Lower lobe of right lung (tissue), 2 donors: Measurements from ENCODE around the gene CDC42BPB. TPM values are rescaled to one million over a fixed set of nuclear protein-coding genes. Genes with fewer than 3 reads are reported as not detected.

Experiments
- ATAC-seq, 2 donors: fragments of 200-7000 bp; cut with Tn5 transposase; one replicate each; pipeline ENCODE4 v1.9.1; 2020 to 2022; ENCODE audit warnings: mild to moderate bottlenecking in 2 of 2, moderate library complexity in 2 of 2
- DNase-seq: peaks from one replicate; pipeline ENCODE4 v3.0.0-alpha.2; 2020
- H3K27ac ChIP-seq: fragments of 200-600 bp; one replicate; pipeline ENCODE4 v1.8.0; 2022
- H3K27me3 ChIP-seq: fragments of 200-600 bp; one replicate; pipeline ENCODE4 v1.8.0; 2022; ENCODE audit warnings: low read depth
- H3K36me3 ChIP-seq: fragments of 200-600 bp; one replicate; pipeline ENCODE4 v1.8.0; 2022; ENCODE audit warnings: mild to moderate bottlenecking
- H3K4me1 ChIP-seq: fragments of 200-600 bp; one replicate; pipeline ENCODE4 v1.8.0; 2022
- H3K4me3 ChIP-seq: fragments of 200-600 bp; one replicate; pipeline ENCODE4 v1.8.0; 2022; ENCODE audit warnings: mild to moderate bottlenecking
- H3K9me3 ChIP-seq: fragments of 200-600 bp; one replicate; pipeline ENCODE4 v1.8.0; 2022
- intact Hi-C: fragments of 100-400 bp; cut with DNase I; formaldehyde crosslinking; loops from one replicate; pipeline ENCODE4 v1.11.0; 2022
- total RNA-seq: library from RNA; stranded (reverse); fragmentation: NEBNext Ultra II Directional; extraction: Animal tissue kit (Norgen Biotek cat#: 25700); gene quantifications from one replicate; pipeline ENCODE4 v1.2.1, GENCODE V29; 2021
- TF ChIP-seq, protein P1 (sequence below): fragments of 200-600 bp; IDR thresholded peaks from one replicate; pipeline ENCODE4 v1.8.0; 2022; ENCODE audit warnings: antibody characterized with exemption, mild to moderate bottlenecking
- donor health status: DM: no; HTN: yes; CAD: no; lungs with severe emphysema.

CDC42BPB gene
- total RNA-seq, 1 donor from 2014 or later = 114 TPM

DNA sequence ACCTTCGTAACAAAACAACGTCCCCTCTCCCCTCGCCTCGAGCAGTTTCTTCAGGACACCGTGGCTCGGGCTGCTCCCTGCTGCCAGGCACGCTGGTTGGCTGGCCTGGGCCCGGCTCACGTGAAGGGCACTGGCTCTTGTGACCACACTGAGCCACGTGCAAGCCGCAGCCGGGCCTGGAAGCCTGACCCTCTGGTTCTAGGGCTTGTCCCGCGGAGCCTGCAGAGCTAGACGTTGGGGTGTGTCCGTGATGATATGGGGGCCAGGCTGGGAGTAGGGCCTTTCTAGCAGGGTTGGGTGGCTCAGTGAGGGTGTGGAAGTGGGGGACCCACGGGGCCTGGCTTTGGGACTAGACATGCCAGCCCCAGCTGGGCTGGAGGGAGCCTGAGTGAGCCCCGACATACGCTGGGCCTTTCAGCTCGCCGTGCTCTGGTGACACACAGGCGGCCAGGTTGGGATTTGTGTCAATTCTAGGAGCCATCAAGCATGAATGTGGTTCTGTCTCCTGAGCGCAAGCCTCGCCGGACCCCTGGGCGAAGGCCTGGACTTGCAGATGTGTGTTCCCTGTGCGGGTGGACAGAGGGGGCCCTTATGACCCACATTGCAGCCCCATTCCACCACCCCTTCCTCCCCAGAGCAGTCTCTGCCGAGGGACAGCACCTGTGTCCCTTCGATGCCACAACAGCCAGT lies 148.4 kb downstream of the CDC42BPB start:
- H3K9me3 ChIP-seq = no peaks in the 10 kb centered on the region
- peaks cover 32% of the 10 kb centered on the region for H3K36me3 ChIP-seq
- no peaks in the 10 kb centered on the region for H3K27me3 ChIP-seq
- no peaks in the 10 kb centered on the region for H3K4me1 ChIP-seq
- TF ChIP-seq, protein P1, sequence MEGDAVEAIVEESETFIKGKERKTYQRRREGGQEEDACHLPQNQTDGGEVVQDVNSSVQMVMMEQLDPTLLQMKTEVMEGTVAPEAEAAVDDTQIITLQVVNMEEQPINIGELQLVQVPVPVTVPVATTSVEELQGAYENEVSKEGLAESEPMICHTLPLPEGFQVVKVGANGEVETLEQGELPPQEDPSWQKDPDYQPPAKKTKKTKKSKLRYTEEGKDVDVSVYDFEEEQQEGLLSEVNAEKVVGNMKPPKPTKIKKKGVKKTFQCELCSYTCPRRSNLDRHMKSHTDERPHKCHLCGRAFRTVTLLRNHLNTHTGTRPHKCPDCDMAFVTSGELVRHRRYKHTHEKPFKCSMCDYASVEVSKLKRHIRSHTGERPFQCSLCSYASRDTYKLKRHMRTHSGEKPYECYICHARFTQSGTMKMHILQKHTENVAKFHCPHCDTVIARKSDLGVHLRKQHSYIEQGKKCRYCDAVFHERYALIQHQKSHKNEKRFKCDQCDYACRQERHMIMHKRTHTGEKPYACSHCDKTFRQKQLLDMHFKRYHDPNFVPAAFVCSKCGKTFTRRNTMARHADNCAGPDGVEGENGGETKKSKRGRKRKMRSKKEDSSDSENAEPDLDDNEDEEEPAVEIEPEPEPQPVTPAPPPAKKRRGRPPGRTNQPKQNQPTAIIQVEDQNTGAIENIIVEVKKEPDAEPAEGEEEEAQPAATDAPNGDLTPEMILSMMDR = no peak
- ATAC-seq (no peak), DNase-seq (peak; percentile 43)
- no peak overlapping the region for H3K4me3 ChIP-seq
- intact Hi-C loops = no loop called here
- H3K27ac ChIP-seq = no peak overlapping the region

GRCh38 chr14:102907980-102908730 lies 149.2 kb downstream of the CDC42BPB start:
- no peaks in the 10 kb centered on the region for H3K4me1 ChIP-seq
- intact Hi-C loops = no loop called here
- peaks cover 39% of the 10 kb centered on the region for H3K36me3 ChIP-seq
- no peak overlapping the region for H3K4me3 ChIP-seq
- DNase-seq (peak; percentile 35), ATAC-seq (no peak)
- H3K9me3 ChIP-seq = no peaks in the 10 kb centered on the region
- TF ChIP-seq, protein P1 = no peak
- H3K27ac ChIP-seq = no peak overlapping the region
- no peaks in the 10 kb centered on the region for H3K27me3 ChIP-seq

- intact Hi-C loops = no loop called here
- no peak overlapping the region for H3K27ac ChIP-seq
- TF ChIP-seq, protein P1 = no peak
- no peak overlapping the region for H3K4me3 ChIP-seq
- no peaks in the 10 kb centered on the region for H3K4me1 ChIP-seq
- no peaks in the 10 kb centered on the region for H3K9me3 ChIP-seq
- DNase-seq = peak; percentile 44
- H3K27me3 ChIP-seq = no peaks in the 10 kb centered on the region
- no peak for ATAC-seq
- peaks cover 39% of the 10 kb centered on the region for H3K36me3 ChIP-seq
These were observed 150.0 kb downstream of the CDC42BPB start for GRCh38 chr14:102907303-102907844.

DNA sequence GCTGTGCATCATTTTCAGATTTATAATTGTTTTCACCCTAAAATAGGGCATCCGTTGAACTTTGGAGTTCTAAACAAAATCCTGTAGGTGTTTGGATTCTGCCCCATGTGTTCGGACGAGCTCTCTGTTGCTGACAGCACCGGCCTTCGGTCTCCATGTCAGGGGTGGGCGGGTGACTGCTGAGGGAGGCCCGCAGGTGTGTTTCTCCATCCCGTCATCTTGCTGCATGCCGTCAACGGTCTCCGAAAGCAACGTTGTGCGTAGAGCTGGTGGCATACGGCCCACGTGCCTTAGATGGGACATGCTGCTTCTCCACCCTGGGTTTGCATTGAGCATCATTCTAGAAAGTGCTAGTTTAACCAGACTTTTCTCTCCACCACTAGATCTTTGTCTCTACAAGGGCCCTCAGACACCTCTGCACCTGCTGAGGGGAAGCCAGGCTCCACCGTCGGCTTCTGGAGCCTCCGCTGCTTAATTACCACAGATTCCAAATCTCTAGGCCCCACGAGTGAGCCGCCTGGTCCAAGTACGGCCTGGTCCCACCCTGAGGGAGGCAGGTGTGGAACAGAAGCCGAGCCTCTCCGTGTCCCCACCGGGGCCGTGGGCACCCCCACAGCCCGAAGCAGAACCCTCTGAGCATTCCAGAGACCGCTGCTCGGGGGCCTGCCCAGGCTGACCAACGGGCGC lies 150.6 kb downstream of the CDC42BPB start:
- intact Hi-C loops = no loop called here
- H3K4me1 ChIP-seq = no peaks in the 10 kb centered on the region
- H3K9me3 ChIP-seq = no peaks in the 10 kb centered on the region
- peaks cover 36% of the 10 kb centered on the region for H3K36me3 ChIP-seq
- H3K4me3 ChIP-seq = no peak overlapping the region
- DNase-seq (no peak), ATAC-seq (no peak)
- no peaks in the 10 kb centered on the region for H3K27me3 ChIP-seq
- TF ChIP-seq, protein P1 = no peak
- no peak overlapping the region for H3K27ac ChIP-seq
